Measurements from ENCODE around the gene SLC38A10.

Gene SLC38A10

DNA sequence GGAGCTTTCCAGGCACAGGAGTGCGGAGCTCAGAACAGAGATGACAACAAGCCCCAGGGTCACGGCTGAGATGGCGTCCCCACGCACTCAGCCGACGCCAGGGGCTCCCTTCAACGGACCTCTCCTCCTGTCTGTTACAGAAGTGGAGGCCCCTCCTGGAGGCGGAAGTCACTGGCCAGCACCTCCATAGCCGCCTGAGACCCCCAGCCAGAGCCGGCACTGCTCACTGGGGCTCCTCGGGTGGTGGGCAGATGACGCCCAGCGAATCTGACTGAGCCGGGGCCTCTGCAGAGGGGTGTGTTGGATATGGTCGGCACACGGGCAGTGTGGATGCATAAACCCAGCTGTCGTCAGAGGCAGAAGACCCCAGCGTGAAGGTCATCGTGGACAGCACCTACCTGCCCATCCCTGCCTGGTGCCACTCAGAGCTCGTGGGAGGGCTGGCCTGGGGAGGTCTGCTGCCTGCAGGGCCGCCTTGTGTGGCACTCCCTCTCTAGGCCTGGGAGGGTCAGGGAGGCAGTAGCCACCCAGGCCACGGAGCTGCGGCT, 36.0 kb downstream of the SLC38A10 start:
- no peak overlapping the region for H3K4me3 ChIP-seq (ENCODE audit: low read depth, low read length)
- CTCF ChIA-PET, result interaction anchor here (0.8 to 11.6 kb wide), 4 partner anchors 9 to 222 kb away, joined by 3 to 188 read pairs (median 4); no protein-coding TSS in a partner anchor
- DNase-seq (ENCODE audit: low read depth, low spot score), result no peak
- TF ChIP-seq CTCF (IDR thresholded peaks at IDR 0.05; ENCODE audit: insufficient read depth, low read length, missing control alignments), result no peak
- POLR2A ChIA-PET, result no interaction called here

- ChIA-PET CTCF (interaction anchor here (0.8 to 11.6 kb wide), 5 partner anchors 9 to 223 kb away, joined by 3 to 188 read pairs (median 5); partner anchors contain the start of gene BAHCC1), POLR2A (interaction anchor here (1.1 kb wide), 1 partner anchor 248 kb away, joined by 3 read pairs; no protein-coding TSS in a partner anchor)
- DNase-seq (ENCODE audit: low read depth, low spot score), result no peak
- H3K4me3 ChIP-seq (ENCODE audit: low read depth, low read length), result no peak overlapping the region
- TF ChIP-seq CTCF (IDR thresholded peaks at IDR 0.05; ENCODE audit: insufficient read depth, low read length, missing control alignments), result peak; percentile 8
Measured at GRCh38 chr17:81258292-81258691, 36.8 kb downstream of the SLC38A10 start.

GRCh38 chr17:81257533-81257932, 37.6 kb downstream of the SLC38A10 start:
- no peak for TF ChIP-seq CTCF (IDR thresholded peaks at IDR 0.05; ENCODE audit: insufficient read depth, low read length, missing control alignments)
- ChIA-PET POLR2A (interaction anchor here (1.1 kb wide), 1 partner anchor 249 kb away, joined by 3 read pairs; no protein-coding TSS in a partner anchor), CTCF (interaction anchor here (1.5 to 11.6 kb wide), 2 partner anchors 137 to 224 kb away, joined by 5 to 188 read pairs; partner anchors contain the start of gene BAHCC1)
- H3K4me3 ChIP-seq (ENCODE audit: low read depth, low read length), result no peak overlapping the region
- no peak for DNase-seq (ENCODE audit: low read depth, low spot score)

- ChIA-PET CTCF (interaction anchor here (3.5 to 11.6 kb wide), 2 partner anchors 36 to 225 kb away, joined by 19 to 188 read pairs; no protein-coding TSS in a partner anchor), POLR2A (no interaction called here)
- DNase-seq (ENCODE audit: low read depth, low spot score), result no peak
- H3K4me3 ChIP-seq (ENCODE audit: low read depth, low read length), result no peak overlapping the region
- TF ChIP-seq CTCF (IDR thresholded peaks at IDR 0.05; ENCODE audit: insufficient read depth, low read length, missing control alignments), result no peak
Measured at GRCh38 chr17:81256616-81257015, 38.5 kb downstream of the SLC38A10 start.

- H3K4me3 ChIP-seq (ENCODE audit: low read depth, low read length), result no peak overlapping the region
- POLR2A ChIA-PET, result interaction anchor here (0.6 to 1.2 kb wide), 5 partner anchors 21 to 252 kb away, joined by 3 to 4 read pairs (median 3); no protein-coding TSS in a partner anchor
- peak; percentile 80 for TF ChIP-seq CTCF (IDR thresholded peaks at IDR 0.05; ENCODE audit: insufficient read depth, low read length, missing control alignments)
- DNase-seq (ENCODE audit: low read depth, low spot score), result no peak
- CTCF ChIA-PET, result interaction anchor here (0.7 to 11.6 kb wide), 17 partner anchors 9 to 346 kb away, joined by 3 to 188 read pairs (median 4); partner anchors contain the start of genes BAHCC1, NDUFAF8 and TEPSIN
Measured at GRCh38 chr17:81254955-81255717, 40.0 kb downstream of the SLC38A10 start.

All from AG04449 (cell line).